ENCODE results near the gene TMEM270.
"Not testable (repeated sequence)": the region's sequence is repeated elsewhere in the genome, so short reads cannot be mapped to it uniquely, and the experiment has no call there.

Gene TMEM270

GRCh38 chr7:73858807-73859206, 2.2 kb upstream of the TMEM270 start:
- DNase-seq (ENCODE audit: low read depth in 3 of 3): no peak

GRCh38 chr7:73861305-73861704, 346 bp downstream of the TMEM270 start:
- DNase-seq (ENCODE audit: low read depth in 3 of 3): no peak

- DNase-seq (ENCODE audit: low read depth in 3 of 3): no peak
Measured at GRCh38 chr7:73864981-73865711, 4.2 kb downstream of the TMEM270 start.

GRCh38 chr7:73865738-73866445, 4.9 kb downstream of the TMEM270 start:
- DNase-seq (ENCODE audit: low read depth in 3 of 3): no peak

GRCh38 chr7:73866446-73866767, 5.4 kb downstream of the TMEM270 start:
- DNase-seq (ENCODE audit: low read depth in 3 of 3): no peak

GRCh38 chr7:73869011-73869798, 8.2 kb downstream of the TMEM270 start:
- DNase-seq (ENCODE audit: low read depth in 3 of 3): no peak

GRCh38 chr7:73870041-73870492, 9.1 kb downstream of the TMEM270 start:
- DNase-seq (ENCODE audit: low read depth in 3 of 3): no peak

- DNase-seq (ENCODE audit: low read depth in 3 of 3): no peak
Measured at GRCh38 chr7:73871163-73872011, 10.4 kb downstream of the TMEM270 start.

- no peak for DNase-seq (ENCODE audit: low read depth in 3 of 3)
Measured at GRCh38 chr7:73872056-73872908, 11.3 kb downstream of the TMEM270 start.

- no peak for DNase-seq (ENCODE audit: low read depth in 3 of 3)
Measured at GRCh38 chr7:73876361-73876760, 15.4 kb downstream of the TMEM270 start.

GRCh38 chr7:73876973-73877372, 16.0 kb downstream of the TMEM270 start:
- DNase-seq (ENCODE audit: low read depth in 3 of 3): no peak

GRCh38 chr7:73879977-73880681, 19.2 kb downstream of the TMEM270 start:
- DNase-seq (ENCODE audit: low read depth in 3 of 3): no peak

- no peak for DNase-seq (ENCODE audit: low read depth in 3 of 3)
Measured at GRCh38 chr7:73880755-73881328, 19.9 kb downstream of the TMEM270 start.

- DNase-seq (ENCODE audit: low read depth in 3 of 3): no peak
Measured at GRCh38 chr7:73881352-73882046, 20.5 kb downstream of the TMEM270 start.

GRCh38 chr7:73882047-73882402, 21.1 kb downstream of the TMEM270 start:
- DNase-seq (ENCODE audit: low read depth in 3 of 3): no peak

- not testable (repeated sequence) for DNase-seq (ENCODE audit: low read depth in 3 of 3)
Measured at GRCh38 chr7:73884867-73885422, 24.0 kb downstream of the TMEM270 start.

GRCh38 chr7:73885433-73885974, 24.5 kb downstream of the TMEM270 start:
- no peak for DNase-seq (ENCODE audit: low read depth in 3 of 3)

- DNase-seq (ENCODE audit: low read depth in 3 of 3): no peak
Measured at GRCh38 chr7:73885975-73886798, 25.2 kb downstream of the TMEM270 start.
